ENCODE measurements around the gene CFC1B. TPM values are rescaled to one million over a fixed set of nuclear protein-coding genes. Genes with fewer than 3 reads are reported as not detected.
"Not testable (repeated sequence)": the region's sequence is repeated elsewhere in the genome, so short reads cannot be mapped to it uniquely, and the experiment has no call there.

The CFC1B gene
- total RNA-seq, 2 experiments from 2014 or later = not detected

- H3K27me3 Mint-ChIP-seq; POLR2A ChIA-PET; H3K4me1 Mint-ChIP-seq; H3K4me3 Mint-ChIP-seq; H3K27ac Mint-ChIP-seq; H3K9me3 Mint-ChIP-seq; CTCF ChIA-PET; DNase-seq; H3K36me3 Mint-ChIP-seq (ENCODE audit: low read depth): not testable (repeated sequence)
These were observed 17.2 kb downstream of the CFC1B start for GRCh38 chr2:130538271-130538670.

- CTCF ChIA-PET; DNase-seq; POLR2A ChIA-PET; H3K36me3 Mint-ChIP-seq (ENCODE audit: low read depth); H3K4me3 Mint-ChIP-seq; H3K9me3 Mint-ChIP-seq; H3K27me3 Mint-ChIP-seq; H3K4me1 Mint-ChIP-seq; H3K27ac Mint-ChIP-seq: not testable (repeated sequence)
These were observed 21.8 kb downstream of the CFC1B start for GRCh38 chr2:130542789-130543188.

- H3K9me3 Mint-ChIP-seq = not testable (repeated sequence)
These were observed 22.9 kb downstream of the CFC1B start for GRCh38 chr2:130543785-130544528.

GRCh38 chr2:130544978-130545377 lies 24.0 kb downstream of the CFC1B start:
- H3K4me3 Mint-ChIP-seq; H3K36me3 Mint-ChIP-seq (ENCODE audit: low read depth); H3K4me1 Mint-ChIP-seq; H3K27ac Mint-ChIP-seq; H3K9me3 Mint-ChIP-seq; CTCF ChIA-PET; DNase-seq; H3K27me3 Mint-ChIP-seq; POLR2A ChIA-PET: not testable (repeated sequence)

More at GRCh38 chr2:130543785-130544528, 22.9 kb downstream of the CFC1B start:
- H3K4me3 Mint-ChIP-seq; H3K27me3 Mint-ChIP-seq; POLR2A ChIA-PET; H3K4me1 Mint-ChIP-seq; CTCF ChIA-PET; H3K36me3 Mint-ChIP-seq (ENCODE audit: low read depth); DNase-seq; H3K27ac Mint-ChIP-seq: not testable (repeated sequence)

GRCh38 chr2:130548418-130548817 lies 27.4 kb downstream of the CFC1B start:
- H3K27ac Mint-ChIP-seq; H3K9me3 Mint-ChIP-seq; H3K27me3 Mint-ChIP-seq; POLR2A ChIA-PET; H3K36me3 Mint-ChIP-seq (ENCODE audit: low read depth); H3K4me1 Mint-ChIP-seq; DNase-seq; CTCF ChIA-PET; H3K4me3 Mint-ChIP-seq: not testable (repeated sequence)

GRCh38 chr2:130549475-130549874 lies 28.5 kb downstream of the CFC1B start:
- H3K36me3 Mint-ChIP-seq (ENCODE audit: low read depth); H3K9me3 Mint-ChIP-seq; CTCF ChIA-PET; H3K27me3 Mint-ChIP-seq; DNase-seq; POLR2A ChIA-PET; H3K27ac Mint-ChIP-seq; H3K4me1 Mint-ChIP-seq; H3K4me3 Mint-ChIP-seq: not testable (repeated sequence)

GRCh38 chr2:130554178-130554577 lies 33.2 kb downstream of the CFC1B start:
- H3K4me3 Mint-ChIP-seq; POLR2A ChIA-PET; DNase-seq; H3K36me3 Mint-ChIP-seq (ENCODE audit: low read depth); H3K27me3 Mint-ChIP-seq; H3K27ac Mint-ChIP-seq; CTCF ChIA-PET; H3K9me3 Mint-ChIP-seq; H3K4me1 Mint-ChIP-seq: not testable (repeated sequence)

GRCh38 chr2:130556441-130556840 lies 35.4 kb downstream of the CFC1B start:
- H3K36me3 Mint-ChIP-seq (ENCODE audit: low read depth); H3K4me3 Mint-ChIP-seq; H3K9me3 Mint-ChIP-seq; H3K27me3 Mint-ChIP-seq; POLR2A ChIA-PET; DNase-seq; H3K27ac Mint-ChIP-seq; H3K4me1 Mint-ChIP-seq; CTCF ChIA-PET: not testable (repeated sequence)

- POLR2A ChIA-PET; H3K27ac Mint-ChIP-seq; H3K27me3 Mint-ChIP-seq; CTCF ChIA-PET; H3K9me3 Mint-ChIP-seq; H3K4me3 Mint-ChIP-seq; DNase-seq; H3K4me1 Mint-ChIP-seq; H3K36me3 Mint-ChIP-seq (ENCODE audit: low read depth): not testable (repeated sequence)
These were observed 45.1 kb downstream of the CFC1B start for GRCh38 chr2:130566165-130566564.

GRCh38 chr2:130571929-130572328 lies 50.9 kb downstream of the CFC1B start:
- CTCF ChIA-PET; H3K27me3 Mint-ChIP-seq; POLR2A ChIA-PET; DNase-seq; H3K9me3 Mint-ChIP-seq; H3K4me3 Mint-ChIP-seq; H3K27ac Mint-ChIP-seq; H3K4me1 Mint-ChIP-seq; H3K36me3 Mint-ChIP-seq (ENCODE audit: low read depth): not testable (repeated sequence)

GRCh38 chr2:130574230-130574629 lies 53.2 kb downstream of the CFC1B start:
- H3K27me3 Mint-ChIP-seq; H3K4me3 Mint-ChIP-seq; POLR2A ChIA-PET; DNase-seq; H3K36me3 Mint-ChIP-seq (ENCODE audit: low read depth); H3K4me1 Mint-ChIP-seq; CTCF ChIA-PET; H3K9me3 Mint-ChIP-seq; H3K27ac Mint-ChIP-seq: not testable (repeated sequence)

GRCh38 chr2:130576209-130576784 lies 55.3 kb downstream of the CFC1B start:
- DNase-seq; H3K36me3 Mint-ChIP-seq (ENCODE audit: low read depth); H3K9me3 Mint-ChIP-seq; H3K27ac Mint-ChIP-seq; POLR2A ChIA-PET; H3K4me3 Mint-ChIP-seq; H3K27me3 Mint-ChIP-seq; CTCF ChIA-PET; H3K4me1 Mint-ChIP-seq: not testable (repeated sequence)

GRCh38 chr2:130577559-130577958 lies 56.5 kb downstream of the CFC1B start:
- POLR2A ChIA-PET; H3K36me3 Mint-ChIP-seq (ENCODE audit: low read depth); H3K4me1 Mint-ChIP-seq; H3K27ac Mint-ChIP-seq; CTCF ChIA-PET; H3K27me3 Mint-ChIP-seq; H3K9me3 Mint-ChIP-seq; DNase-seq; H3K4me3 Mint-ChIP-seq: not testable (repeated sequence)
